GM12878 (cell line): ENCODE results near the gene FHOD3. TPM values are rescaled to one million over a fixed set of nuclear protein-coding genes. Genes with fewer than 3 reads are reported as not detected.

Experiments
- ATAC-seq: fragments of 200-7000 bp; cut with Tn5 transposase; 3 replicates; pipeline ENCODE4 v1.9.1; 2020; ENCODE audit warnings: mild to moderate bottlenecking, moderate library complexity
- BruUV-seq: library from RNA; stranded (reverse); fragments of 400-500 nt; replicated peaks from 2 replicates; lab custom pipeline; 2021; lab: Mats Ljungman, UMichigan
- CTCF ChIA-PET: fragments of 300-600 bp; sonication (Branson Sonifier 250); formaldehyde crosslinking; extraction: SDS; loops from one replicate; lab custom pipeline; 2021; ENCODE audit warnings: inconsistent platforms; lab: Yijun Ruan, JAX
- POLR2A ChIA-PET: fragments of 350-600 bp; formaldehyde crosslinking; extraction: SDS; loops from one replicate; lab custom pipeline; 2021; ENCODE audit warnings: inconsistent platforms; lab: Charles Lee
- RAD21 ChIA-PET: fragments of 300-600 bp; sonication (Branson Sonifier 250); formaldehyde crosslinking; loops from one replicate; lab custom pipeline; 2023; ENCODE audit warnings: antibody characterized with exemption; ENCODE audit not compliant: unreplicated experiment; lab: Charles Lee
- SMC1A ChIA-PET: fragments of 300-600 bp; sonication (Branson Sonifier 250); formaldehyde crosslinking; loops from one replicate; lab custom pipeline; 2023; ENCODE audit not compliant: unreplicated experiment, uncharacterized antibody; lab: Charles Lee
- DNase-seq: peaks from one replicate; pipeline ENCODE4 v3.0.0-alpha.2; 2011; ENCODE audit warnings: low read depth, low spot score
- FAIRE-seq: peaks from 3 replicates; lab custom pipeline; 2011; peaks lifted over from hg19 to GRCh38; lab: Jason Lieb, UNC
- H2AFZ ChIP-seq: 2 replicates; pipeline ENCODE4 v1.6.0; 2011; ENCODE audit warnings: low read depth, low read length, control low read depth; ENCODE audit not compliant: control insufficient read depth
- H3K27ac ChIP-seq: 2 replicates; pipeline ENCODE4 v1.5.1; 2011; ENCODE audit warnings: control low read depth; ENCODE audit not compliant: control insufficient read depth, insufficient read depth
- H3K27me3 ChIP-seq, 2 experiments: replicated peaks in 1 of 2; 2 replicates each; pipeline versions ENCODE4 v1.6.0 to v1.6.1; 2011; ENCODE audit warnings: low read length in 1 of 2; ENCODE audit not compliant: control insufficient read depth in 2 of 2, insufficient read depth in 2 of 2
- H3K36me3 ChIP-seq, 2 experiments: 2 replicates each; pipeline ENCODE4 v1.5.1; 2011; ENCODE audit warnings: low read length in 1 of 2; ENCODE audit not compliant: control insufficient read depth in 2 of 2, insufficient read depth in 2 of 2
- H3K4me1 ChIP-seq: 2 replicates; pipeline ENCODE4 v1.6.1; 2011; ENCODE audit warnings: mild to moderate bottlenecking, low read length, moderate library complexity, mixed read lengths; ENCODE audit not compliant: control insufficient read depth, insufficient read depth
- H3K4me2 ChIP-seq: 2 replicates; pipeline ENCODE4 v1.6.0; 2011; ENCODE audit warnings: control low read depth; ENCODE audit not compliant: control insufficient read depth, insufficient read depth
- H3K4me3 ChIP-seq: fragments of 200-600 bp; sonication (generic); 2 replicates; pipeline ENCODE4 v1.5.1; 2016
- H3K79me2 ChIP-seq: 2 replicates; pipeline ENCODE4 v1.6.0; 2011; ENCODE audit warnings: low read length; ENCODE audit not compliant: control insufficient read depth, insufficient read depth
- H3K9ac ChIP-seq: 2 replicates; pipeline ENCODE4 v1.8.0; 2011; ENCODE audit warnings: low read length, control low read depth, mixed read lengths; ENCODE audit not compliant: control insufficient read depth, insufficient read depth
- H3K9me3 ChIP-seq: replicated peaks from 3 replicates; pipeline ENCODE4 v1.5.1; 2011; ENCODE audit warnings: mild to moderate bottlenecking, low read length; ENCODE audit not compliant: control insufficient read depth, insufficient read depth
- H4K20me1 ChIP-seq: 2 replicates; pipeline ENCODE4 v1.6.0; 2011; ENCODE audit not compliant: control insufficient read depth, insufficient read depth
- CHD1 ChIP-seq: IDR thresholded peaks from 2 replicates; pipeline ENCODE4 v1.6.1; 2012; ENCODE audit warnings: low read depth, low read length, improper control_type of control experiment
- CHD2 ChIP-seq: IDR thresholded peaks from 2 replicates; pipeline ENCODE4 v1.6.1; 2011; ENCODE audit warnings: low read depth, low read length, improper control_type of control experiment, borderline replicate concordance
- E2F8 ChIP-seq: fragments of 450-650 bp; IDR thresholded peaks from 2 replicates; pipeline ENCODE4 v1.6.1; 2018; ENCODE audit warnings: mild to moderate bottlenecking, low read depth, moderate library complexity; ENCODE audit not compliant: partially characterized antibody
- EP300 ChIP-seq, 2 experiments: fragments of 150-350 bp in 1 of 2; IDR thresholded peaks; 2 replicates each; pipeline ENCODE4 v1.6.1; 2011 to 2012; ENCODE audit warnings: low read depth in 2 of 2, low read length in 2 of 2, borderline replicate concordance in 1 of 2, improper control_type of control experiment in 1 of 2, inconsistent platforms in 1 of 2; ENCODE audit not compliant: control insufficient read depth in 1 of 2
- FOS ChIP-seq: IDR thresholded peaks from 3 replicates; pipeline ENCODE4 v1.6.1; 2011; ENCODE audit warnings: borderline replicate concordance; ENCODE audit not compliant: insufficient read length; ENCODE audit errors: extremely low read depth
- IKZF1 ChIP-seq: fragments of 450-650 bp; conservative IDR thresholded peaks from 2 replicates; pipeline ENCODE4 v1.6.1; 2017; ENCODE audit warnings: antibody characterized with exemption, mild to moderate bottlenecking
- MYC ChIP-seq: IDR thresholded peaks from 2 replicates; pipeline ENCODE4 v1.6.1; 2011; ENCODE audit warnings: mild to moderate bottlenecking, low read length, moderate library complexity, inconsistent platforms; ENCODE audit not compliant: insufficient read depth, insufficient replicate concordance, insufficient read length, severe bottlenecking
- POLR2AphosphoS2 ChIP-seq: IDR thresholded peaks from 2 replicates; pipeline ENCODE4 v1.6.1; 2011; ENCODE audit warnings: low read depth, mild to moderate bottlenecking, low read length, improper control_type of control experiment, moderate library complexity
- RCOR1 ChIP-seq: conservative IDR thresholded peaks from 2 replicates; pipeline ENCODE4 v1.6.1; 2012; ENCODE audit warnings: low read depth, low read length, improper control_type of control experiment
- SIN3A ChIP-seq: IDR thresholded peaks from 2 replicates; pipeline ENCODE4 v1.6.1; 2012; ENCODE audit warnings: low read depth, low read length, improper control_type of control experiment
- SKIL ChIP-seq: fragments of 450-650 bp; IDR thresholded peaks from 2 replicates; pipeline ENCODE4 v1.6.1; 2017; ENCODE audit warnings: mild to moderate bottlenecking, low read depth, inconsistent platforms; ENCODE audit not compliant: poor library complexity, severe bottlenecking
- STAT3 ChIP-seq: IDR thresholded peaks from 2 replicates; pipeline ENCODE4 v1.6.1; 2011; ENCODE audit warnings: low read depth, low read length, improper control_type of control experiment
- USF2 ChIP-seq: IDR thresholded peaks from 2 replicates; pipeline ENCODE4 v1.6.1; 2011; ENCODE audit warnings: low read depth, low read length, improper control_type of control experiment, borderline replicate concordance
- ZNF207 ChIP-seq: fragments of 450-650 bp; IDR thresholded peaks from 2 replicates; pipeline ENCODE4 v1.6.1; 2014; ENCODE audit warnings: antibody characterized with exemption, mild to moderate bottlenecking, borderline replicate concordance
- ZNF592 ChIP-seq: fragments of 450-650 bp; IDR thresholded peaks from 2 replicates; pipeline ENCODE4 v1.6.1; 2017; ENCODE audit warnings: mild to moderate bottlenecking, moderate library complexity
- in situ Hi-C: fragments of 300-500 bp; cut with MboI; formaldehyde crosslinking; loops from 9 replicates; pipeline ENCODE4 v1.14.3; 2018; ENCODE audit warnings: mixed read lengths
- intact Hi-C: fragments of 100-400 bp; cut with micrococcal nuclease; formaldehyde crosslinking; loops from one replicate; pipeline ENCODE4 v1.14.2; 2022; ENCODE audit not compliant: unreplicated experiment
- polyA plus RNA-seq, 11 experiments: library from polyadenylated mRNA; depleted of rRNA in 4 of 11; unstranded in 6 of 11; stranded (reverse) in 5 of 11; fragments of >200 nt; fragmentation: Nextera tagmentation in 4 of 11; fragmentation: Illumina TruSeq in 1 of 11; extraction: Ambion mirVana in 4 of 11; extraction: Trizol in 1 of 11; gene quantifications; 1 replicate in 1 of 11; 2 replicates in 10 of 11; pipeline versions ENCODE4 v1.2.1 to v1.2.3, GENCODE V29; 2011 to 2016; ENCODE audit warnings: inconsistent platforms in 2 of 11, missing spikeins in 2 of 11, low read depth in 1 of 11
- total RNA-seq, 4 experiments: library from RNA; depleted of rRNA in 3 of 4; stranded (reverse); fragments of >200 nt in 3 of 4; fragmentation: Illumina TruSeq in 1 of 4; extraction: Trizol in 1 of 4; gene quantifications; 2 replicates each; pipeline versions ENCODE4 v1.2.1 to v1.2.3, GENCODE V29; 2013 to 2021

FHOD3 gene
- total and polyA plus RNA-seq, 10 of the 15 experiments (the other 5 are each of a cell fraction or from before 2014, with no cell fraction given): 0.77 to 26.7 (median 10.4) TPM

GRCh38 chr18:36271153-36271552 lies 26.4 kb upstream of the FHOD3 start:
- Histone ChIP-seq H3K27ac (no peak overlapping the region), H2AFZ (no peak overlapping the region), H3K27me3 (no peaks in the 10 kb centered on the region), H4K20me1 (no peaks in the 10 kb centered on the region), H3K36me3 (no peaks in the 10 kb centered on the region), H3K4me3 (no peak overlapping the region), H3K4me1 (no peaks in the 10 kb centered on the region), H3K9ac (no peak overlapping the region), H3K4me2 (no peak overlapping the region), H3K79me2 (no peaks in the 10 kb centered on the region), H3K9me3 (no peaks in the 10 kb centered on the region)
- no TSS peak for BruUV-seq
- ChIA-PET RAD21 (no interaction called here), CTCF (no interaction called here), SMC1A (no interaction called here), POLR2A (no interaction called here)
- ATAC-seq (no peak), DNase-seq (no peak), FAIRE-seq (no peak)
- TF ChIP-seq POLR2AphosphoS2 (no peak), ZNF592 (no peak), SKIL (no peak), FOS (no peak), EP300 (IDR thresholded peaks at IDR 0.05; ENCODE audit: borderline replicate concordance in 1 of 2, control insufficient read depth in 1 of 2, low read depth in 2 of 2, low read length in 2 of 2) (no peak), MYC (no peak), IKZF1 (no peak), ZNF207 (no peak), STAT3 (no peak), E2F8 (no peak), RCOR1 (no peak), SIN3A (no peak), CHD2 (no peak), USF2 (no peak), CHD1 (no peak)
- in situ Hi-C loops: no loop called here
- intact Hi-C loops: no loop called here
